HG02588 (cell line): ENCODE measurements around the gene MSL1.
"Not testable (repeated sequence)": the region's sequence is repeated elsewhere in the genome, so short reads cannot be mapped to it uniquely, and the experiment has no call there.

Experiments
- ATAC-seq: cut with Tn5 transposase; IDR thresholded peaks from one replicate; pipeline ENCODE4 v1.9.1; 2021; ENCODE audit warnings: mild to moderate bottlenecking, moderate library complexity; ENCODE audit not compliant: unreplicated experiment

MSL1 gene

DNA sequence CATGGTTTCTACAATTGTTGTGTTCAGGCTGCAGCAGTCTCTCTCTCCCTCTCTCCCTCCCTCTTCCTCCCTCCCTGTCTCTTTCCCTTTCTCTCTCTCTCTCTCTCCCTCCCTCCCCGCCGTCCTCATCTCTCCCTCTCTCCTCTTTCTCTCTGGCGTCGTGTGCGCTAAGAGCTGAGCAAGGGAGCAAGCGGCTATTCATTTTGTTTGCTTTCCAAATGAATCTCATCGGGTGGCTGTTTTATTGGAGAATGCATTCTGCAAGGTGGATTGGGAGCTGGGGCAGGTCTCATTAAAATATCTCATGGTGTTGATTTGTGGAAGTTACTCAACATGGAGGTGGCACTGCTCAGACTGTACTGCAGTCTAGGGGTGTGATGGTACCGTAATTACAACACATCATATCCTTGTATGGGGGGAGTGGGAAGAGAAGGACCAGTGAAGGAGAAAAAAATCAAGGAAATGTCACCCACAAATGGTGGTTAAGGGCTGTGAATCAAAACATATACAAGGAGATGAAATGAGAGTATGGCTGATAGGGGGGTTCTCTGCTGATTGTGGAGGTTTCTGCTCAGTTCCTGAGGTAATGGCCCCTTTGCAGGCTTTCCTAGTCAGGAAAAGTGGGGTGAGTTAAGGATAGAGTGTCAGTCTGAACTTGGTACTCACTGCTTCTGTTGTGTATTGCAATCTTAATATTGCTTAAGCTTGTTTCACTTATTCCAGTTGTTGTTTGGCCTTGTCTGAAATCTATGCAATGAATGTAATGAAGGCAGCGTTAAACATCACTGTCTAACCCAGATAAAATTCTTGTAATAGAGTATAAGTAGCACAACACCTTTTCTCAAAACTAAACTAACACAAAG is 2.7 kb downstream of the MSL1 start:
- no peak for ATAC-seq

DNA sequence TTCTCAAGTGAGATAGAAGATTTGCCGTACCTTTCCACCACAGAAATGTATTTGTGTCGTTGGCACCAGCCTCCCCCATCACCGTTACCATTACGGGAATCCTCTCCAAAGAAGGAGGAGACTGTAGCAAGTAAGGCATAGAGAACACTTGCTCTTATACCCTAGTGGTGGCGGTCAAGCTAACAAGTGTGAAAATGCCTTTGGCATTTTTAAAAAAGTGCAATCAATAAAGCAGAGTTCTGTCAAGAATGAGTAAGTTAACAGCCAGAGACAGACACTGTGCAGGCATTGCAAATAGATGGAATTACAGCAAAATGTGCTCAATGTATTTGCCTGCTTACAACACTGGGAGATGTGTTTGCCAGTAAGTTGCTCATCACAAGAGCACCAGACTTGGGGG is 7.7 kb downstream of the MSL1 start:
- ATAC-seq: no peak

DNA sequence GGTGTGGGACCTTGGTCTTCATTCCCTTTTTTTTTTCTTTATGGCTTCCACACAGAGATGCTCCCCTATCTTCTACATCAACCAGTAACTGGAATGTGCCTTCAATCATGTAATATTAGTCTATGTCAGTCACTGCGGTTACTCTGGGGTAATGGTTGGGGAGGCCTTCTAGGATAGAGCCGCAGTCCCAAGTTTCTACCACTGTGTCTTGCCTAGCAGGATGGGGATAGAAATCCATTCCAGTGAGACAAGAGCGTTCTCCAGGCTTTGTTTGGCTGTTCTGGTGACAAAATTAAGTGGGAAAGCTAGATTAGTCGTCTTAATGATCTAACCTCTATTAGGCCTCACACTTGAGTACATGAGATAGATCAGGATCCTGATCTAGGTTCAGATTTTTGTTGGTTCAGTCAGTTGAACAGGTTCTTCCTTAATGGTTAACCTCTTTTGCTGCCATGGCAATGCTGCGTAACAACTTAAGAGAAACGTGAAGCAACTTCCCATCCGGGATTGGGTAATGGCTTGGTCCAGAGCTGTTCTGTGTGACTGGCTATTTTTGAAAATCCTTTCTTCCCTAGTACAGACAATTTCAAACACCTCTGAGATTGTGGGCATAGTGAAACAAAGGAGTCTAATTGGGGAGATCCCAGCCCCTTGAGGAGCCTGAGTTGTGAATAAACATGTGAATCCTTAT is 8.7 kb downstream of the MSL1 start:
- no peak for ATAC-seq

DNA sequence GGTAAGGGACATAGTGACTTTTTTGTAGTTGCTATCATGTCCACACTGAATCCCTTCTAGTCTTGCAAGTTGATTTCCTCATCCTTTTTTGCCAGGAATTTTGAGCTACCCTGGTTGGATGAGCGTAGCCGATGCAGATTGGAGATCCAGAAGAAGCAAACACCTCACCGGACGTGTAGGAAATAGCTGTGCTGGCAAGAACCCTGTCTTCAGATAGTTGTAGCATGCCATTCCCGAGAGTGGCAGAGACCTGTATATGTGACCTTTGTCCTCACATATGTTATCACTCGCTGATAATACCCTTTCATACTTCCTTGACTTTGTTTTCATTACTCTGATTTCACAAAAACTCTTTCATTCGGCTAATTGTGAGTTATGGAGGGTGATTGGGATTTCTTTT is 12.4 kb downstream of the MSL1 start:
- ATAC-seq: no peak

DNA sequence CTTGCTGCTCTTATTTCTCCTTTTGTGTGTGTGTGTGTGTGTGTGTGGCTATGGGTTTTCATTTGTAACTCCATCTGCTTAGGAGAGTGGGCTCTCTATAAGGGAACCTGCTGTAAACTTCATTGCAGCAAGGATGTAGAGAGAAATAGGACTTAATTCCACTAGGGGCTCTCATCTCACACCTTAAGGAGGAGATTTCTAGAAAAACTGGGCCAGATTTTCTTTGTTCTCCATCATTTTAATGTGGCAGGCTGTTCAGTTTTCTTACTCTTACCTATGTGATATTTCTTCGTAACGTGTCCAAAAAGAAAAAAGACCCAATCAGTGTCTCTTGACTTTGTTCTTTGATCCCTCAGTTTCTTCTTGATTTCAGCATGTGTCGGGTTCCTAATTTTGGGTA is 14.0 kb downstream of the MSL1 start:
- ATAC-seq: no peak

DNA sequence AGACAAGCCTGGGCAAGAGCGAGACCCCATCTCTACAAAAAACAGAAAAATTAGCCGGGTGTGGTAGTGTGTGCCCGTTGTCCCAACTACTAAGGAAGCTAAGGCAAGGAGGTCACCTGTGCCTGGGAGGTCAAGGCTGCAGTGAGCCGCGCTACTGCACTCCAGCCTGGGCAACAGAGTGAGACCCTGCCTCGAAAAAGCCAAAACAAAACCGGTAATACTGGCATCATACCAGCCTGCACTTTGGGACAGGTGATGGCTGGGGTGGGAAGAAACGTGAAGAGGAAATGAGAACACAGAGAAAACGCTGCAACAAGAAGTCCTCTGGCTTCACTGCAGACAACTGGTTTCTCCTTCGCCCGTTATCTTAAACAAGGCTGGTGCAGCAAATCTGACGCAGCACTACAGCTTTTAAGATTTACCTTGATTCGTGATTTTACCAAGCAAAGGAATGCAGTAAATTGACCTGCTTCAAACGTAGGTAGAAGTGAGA is 17.8 kb downstream of the MSL1 start:
- peak; percentile 13 for ATAC-seq

DNA sequence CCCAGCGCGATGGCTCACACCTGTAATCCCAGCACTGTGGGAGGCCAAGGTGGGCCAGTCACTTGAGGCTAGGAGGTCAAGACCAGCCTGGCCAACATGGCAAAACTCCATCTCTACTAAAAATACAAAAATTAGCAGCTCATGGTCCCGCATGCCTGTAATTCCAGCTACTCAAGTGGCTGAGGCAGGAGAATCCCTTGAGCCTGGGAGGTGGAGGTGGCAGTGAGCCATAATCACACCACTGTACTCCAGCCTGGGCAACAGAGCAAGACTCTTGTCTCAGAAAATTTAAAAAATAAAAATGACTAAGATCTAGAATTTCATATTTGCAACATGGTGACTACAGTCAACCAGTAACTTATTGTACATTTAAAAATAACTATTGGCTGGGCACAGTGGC is 21.4 kb downstream of the MSL1 start:
- ATAC-seq: not testable (repeated sequence)

DNA sequence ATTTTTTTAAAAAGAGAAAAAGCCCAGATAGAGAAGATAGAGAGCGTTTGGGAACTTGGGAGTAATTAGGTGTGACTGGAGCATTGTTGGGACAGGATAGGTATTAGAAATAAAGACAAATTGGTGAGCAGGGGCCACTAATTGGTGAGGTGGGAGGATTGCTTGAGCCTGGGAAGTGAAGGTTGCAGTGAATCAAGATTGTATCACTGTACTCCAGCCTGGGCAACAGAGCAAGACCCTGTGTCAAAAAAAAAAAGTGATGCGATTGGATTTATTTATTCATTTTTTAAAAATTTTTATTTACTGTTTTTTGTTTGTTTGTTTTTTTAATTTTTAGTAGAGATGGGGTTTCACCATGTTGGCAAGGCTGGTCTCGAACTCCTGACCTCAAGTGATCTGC is 23.7 kb downstream of the MSL1 start:
- ATAC-seq: no peak

DNA sequence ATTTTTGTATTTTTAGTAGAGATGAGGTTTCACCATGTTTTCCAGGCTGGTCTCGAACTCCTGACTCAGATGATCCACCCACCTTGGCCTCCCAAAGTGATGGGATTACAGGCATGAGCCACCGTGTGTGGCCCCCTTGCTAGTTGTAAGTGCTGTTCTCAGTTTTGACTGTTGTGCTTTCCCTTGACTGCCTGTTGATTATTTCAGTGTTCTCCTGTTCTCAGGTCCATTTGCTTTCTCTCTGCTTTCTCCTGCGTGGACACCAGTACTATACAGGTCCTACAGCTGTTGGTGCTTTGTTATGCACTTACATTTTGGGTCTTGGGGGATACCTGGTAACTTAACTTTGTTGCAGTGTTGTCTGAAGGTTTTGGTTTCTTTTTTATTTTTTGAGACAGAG is 26.8 kb downstream of the MSL1 start:
- ATAC-seq: no peak

DNA sequence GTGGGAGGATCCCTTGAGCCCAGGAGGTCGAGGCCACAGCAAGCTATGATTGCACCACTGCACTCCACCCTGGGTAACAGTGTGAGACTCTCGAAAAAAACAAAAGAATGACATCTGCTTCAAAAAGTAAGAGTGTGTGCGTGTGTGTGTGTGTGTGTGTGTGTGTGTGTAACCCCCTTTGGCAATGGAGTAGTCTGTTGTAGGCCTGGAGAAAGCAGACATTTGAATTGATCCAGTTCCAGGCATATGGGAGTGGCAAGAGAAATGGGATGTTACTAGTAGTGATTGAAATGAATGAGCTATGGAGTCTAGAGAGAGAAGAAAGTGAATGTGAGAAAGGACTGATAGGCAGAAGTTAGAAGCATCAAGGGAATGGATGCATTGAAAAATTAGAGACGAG is 28.5 kb downstream of the MSL1 start:
- no peak for ATAC-seq

DNA sequence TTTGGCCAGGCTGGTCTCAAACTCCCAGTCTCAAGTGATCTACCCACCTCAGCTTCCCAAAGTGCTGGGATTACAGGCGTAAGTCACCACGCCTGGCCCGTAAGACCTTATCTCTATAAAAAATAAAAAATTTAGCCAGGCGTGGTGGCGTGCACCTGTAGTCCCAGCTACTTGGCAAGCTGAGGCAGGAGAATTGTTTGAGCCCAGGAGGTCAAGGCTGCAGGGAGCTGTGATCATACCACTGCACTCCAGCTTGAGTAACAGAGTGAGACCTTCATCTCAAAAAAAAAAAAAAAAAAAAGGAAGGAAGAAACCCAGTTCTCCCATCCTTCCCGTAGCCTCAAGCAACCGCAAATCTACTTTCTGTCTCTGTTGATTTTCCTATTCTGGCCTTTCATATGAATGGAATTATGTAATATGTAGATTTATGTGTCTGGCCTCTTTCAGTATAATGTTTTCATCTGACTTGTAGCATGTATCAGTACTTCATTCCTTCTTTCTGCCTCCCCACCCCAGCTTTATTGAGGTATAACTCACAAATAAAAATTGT is 29.7 kb downstream of the MSL1 start:
- no peak for ATAC-seq

DNA sequence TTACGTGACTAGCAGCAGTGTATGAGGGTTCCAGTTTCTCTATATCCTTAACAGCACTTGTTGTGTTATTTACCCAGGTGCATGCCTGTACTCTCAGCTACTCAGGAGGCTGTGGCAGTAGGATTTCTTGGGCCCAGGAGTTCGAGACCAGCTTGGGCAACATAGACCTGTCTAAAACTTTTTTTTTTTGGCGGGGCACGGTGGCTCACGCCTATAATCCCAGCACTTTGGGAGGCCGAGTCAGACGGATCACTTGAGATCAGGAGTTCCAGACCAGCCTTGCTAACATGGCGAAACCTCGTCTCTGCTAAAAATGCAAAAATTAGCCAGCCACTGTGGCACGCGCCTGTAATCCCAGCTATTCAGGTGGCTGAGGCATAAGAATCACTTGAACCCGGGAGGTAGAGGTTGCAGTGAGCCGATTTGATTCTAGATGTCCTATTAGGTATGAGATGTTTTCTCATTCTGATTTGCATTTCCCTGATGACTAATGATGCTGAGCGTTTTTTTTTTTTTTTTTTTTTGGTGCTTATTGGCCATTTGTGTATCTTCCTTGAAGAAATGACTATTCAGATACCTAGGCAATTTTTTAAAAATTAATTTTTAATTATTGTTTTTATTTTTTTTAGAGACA is 31.9 kb downstream of the MSL1 start:
- no peak for ATAC-seq

DNA sequence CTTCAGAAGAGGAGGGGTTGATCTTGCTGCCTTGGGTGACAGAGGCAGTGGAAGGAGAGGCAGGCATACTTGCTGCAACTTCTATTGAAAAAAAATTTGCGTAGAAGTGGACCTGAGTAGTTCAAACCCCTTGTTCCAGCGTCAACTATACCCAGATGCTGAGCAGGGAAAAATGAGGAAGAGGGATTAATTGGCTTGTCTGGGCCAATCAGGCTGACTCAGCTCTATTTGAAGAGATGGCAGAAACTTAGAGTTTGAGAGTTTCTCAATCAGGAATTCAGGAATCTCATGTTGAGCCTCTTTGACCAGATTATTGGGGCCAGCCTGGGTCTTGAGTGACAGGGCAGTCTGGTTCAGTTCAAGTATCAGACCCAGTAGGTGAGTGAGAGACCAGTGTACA is 36.2 kb downstream of the MSL1 start:
- no peak for ATAC-seq

DNA sequence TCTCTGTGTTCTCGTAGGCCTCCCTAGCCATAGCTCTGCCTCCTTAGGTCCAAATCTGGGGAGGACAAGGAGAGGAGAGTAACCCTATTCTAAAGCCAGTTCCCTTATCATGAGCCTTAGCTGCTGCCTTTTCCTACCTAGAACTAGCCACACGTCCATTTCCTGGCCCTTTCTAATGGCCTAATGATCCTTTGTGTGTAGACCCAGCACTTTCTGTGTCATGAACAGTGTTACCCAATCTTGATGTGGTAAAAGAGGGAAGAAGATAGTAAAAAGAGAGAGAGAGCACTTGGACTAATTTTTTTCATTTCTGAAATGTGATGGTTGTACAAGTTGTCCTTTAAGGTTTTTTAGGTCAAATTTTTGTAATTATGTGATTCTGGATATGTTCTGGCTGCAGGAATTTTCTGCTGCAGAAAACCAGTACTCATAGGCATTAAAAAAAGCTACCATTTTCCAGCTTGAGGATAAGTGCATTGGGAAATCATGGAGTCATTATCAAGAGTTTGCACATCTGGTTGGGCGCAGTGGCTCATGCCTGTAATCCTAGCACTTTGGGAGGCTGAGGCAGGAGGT is 36.8 kb downstream of the MSL1 start:
- ATAC-seq: no peak

DNA sequence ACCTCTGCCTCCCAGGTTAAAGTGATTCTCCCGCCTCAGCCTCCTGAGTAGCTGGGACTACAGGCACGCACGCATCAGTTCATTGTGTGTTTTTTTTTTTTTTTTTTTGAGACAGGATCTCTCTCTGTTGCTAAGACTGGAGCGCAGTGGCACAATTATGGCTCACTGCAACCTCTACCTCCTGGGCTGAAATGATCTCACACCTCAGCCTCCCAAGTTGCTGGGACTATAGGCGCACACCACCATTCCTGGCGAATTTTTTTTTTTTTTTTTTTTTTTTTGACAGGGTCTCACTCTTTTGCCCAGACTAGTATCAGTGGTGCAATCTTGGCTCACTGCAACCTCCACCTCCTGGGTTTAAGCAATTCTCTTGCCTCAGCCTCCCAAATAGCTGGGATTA is 37.7 kb downstream of the MSL1 start:
- ATAC-seq: no peak

DNA sequence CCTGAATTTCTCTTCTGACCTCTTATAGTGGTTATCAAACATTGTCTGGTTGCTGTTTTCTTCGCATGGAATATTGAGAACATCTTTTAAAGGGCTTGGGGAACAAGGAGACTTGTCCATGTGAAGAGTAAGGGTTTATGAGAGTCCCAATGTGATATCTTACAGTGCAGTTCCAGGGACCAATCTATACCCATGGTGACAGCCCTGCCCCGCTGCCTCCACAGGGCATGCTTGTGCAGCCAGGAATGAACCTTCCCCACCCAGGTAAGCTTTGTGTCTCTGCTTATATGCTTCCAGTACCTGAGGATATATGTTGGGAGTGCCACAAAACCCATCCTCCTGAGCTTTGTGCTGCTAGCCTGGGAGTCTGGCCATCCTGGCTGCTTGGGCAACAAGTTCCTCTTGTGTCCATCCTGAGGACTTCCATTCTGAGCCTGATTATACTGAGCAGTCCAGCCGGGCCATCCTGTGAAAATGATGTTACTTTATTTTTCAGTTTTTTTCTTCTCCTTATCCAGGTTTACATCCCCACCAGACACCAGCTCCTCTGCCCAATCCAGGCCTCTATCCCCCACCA is 46.0 kb downstream of the MSL1 start:
- ATAC-seq: no peak

DNA sequence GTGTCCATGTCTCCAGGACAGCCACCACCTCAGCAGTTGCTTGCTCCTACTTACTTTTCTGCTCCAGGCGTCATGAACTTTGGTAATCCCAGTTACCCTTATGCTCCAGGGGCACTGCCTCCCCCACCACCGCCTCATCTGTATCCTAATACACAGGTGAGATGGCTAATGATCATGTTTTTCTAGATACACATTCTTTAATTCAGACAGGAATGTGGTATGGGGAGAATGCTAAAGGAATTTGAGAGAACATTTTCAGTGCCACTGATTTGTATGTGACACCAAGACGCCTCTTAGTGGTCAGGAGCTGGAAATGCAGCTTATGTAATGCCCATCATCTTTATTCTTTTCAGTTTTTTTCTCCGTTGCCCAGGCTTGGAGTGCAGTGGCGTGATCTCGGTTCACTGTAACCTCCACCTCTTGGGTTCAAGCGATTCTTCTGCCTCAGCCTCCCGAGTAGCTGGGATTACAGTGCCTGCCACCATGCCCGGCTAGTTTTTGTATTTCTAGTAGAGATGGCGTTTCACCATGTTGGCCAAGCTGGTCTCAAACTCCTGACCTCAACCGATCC is 46.6 kb downstream of the MSL1 start:
- no peak for ATAC-seq

DNA sequence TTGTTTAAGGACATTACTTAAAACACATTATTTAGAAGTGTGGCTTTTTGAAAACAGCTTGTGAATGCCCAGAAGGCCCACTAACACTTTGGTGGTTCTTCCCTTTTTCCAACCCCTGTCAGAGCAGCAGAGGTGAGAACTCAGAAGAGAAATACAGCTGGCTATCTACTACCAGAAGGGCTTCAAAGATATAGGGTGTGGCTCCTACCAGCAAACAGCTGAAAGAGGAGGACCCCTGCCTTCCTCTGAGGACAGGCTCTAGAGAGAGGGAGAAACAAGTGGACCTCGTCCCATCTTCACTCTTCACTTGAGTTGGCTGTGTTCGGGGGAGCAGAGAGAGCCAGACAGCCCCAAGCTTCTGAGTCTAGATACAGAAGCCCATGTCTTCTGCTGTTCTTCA is 48.6 kb downstream of the MSL1 start:
- no peak for ATAC-seq

DNA sequence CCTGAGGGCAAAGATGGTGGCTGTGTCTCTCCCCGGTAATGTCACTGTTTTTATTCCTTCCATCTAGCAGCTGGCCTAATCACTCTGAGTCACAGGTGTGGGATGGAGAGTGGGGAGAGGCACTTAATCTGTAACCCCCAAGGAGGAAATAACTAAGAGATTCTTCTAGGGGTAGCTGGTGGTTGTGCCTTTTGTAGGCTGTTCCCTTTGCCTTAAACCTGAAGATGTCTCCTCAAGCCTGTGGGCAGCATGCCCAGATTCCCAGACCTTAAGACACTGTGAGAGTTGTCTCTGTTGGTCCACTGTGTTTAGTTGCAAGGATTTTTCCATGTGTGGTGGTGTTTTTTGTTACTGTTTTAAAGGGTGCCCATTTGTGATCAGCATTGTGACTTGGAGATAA is 50.0 kb downstream of the MSL1 start:
- no peak for ATAC-seq

DNA sequence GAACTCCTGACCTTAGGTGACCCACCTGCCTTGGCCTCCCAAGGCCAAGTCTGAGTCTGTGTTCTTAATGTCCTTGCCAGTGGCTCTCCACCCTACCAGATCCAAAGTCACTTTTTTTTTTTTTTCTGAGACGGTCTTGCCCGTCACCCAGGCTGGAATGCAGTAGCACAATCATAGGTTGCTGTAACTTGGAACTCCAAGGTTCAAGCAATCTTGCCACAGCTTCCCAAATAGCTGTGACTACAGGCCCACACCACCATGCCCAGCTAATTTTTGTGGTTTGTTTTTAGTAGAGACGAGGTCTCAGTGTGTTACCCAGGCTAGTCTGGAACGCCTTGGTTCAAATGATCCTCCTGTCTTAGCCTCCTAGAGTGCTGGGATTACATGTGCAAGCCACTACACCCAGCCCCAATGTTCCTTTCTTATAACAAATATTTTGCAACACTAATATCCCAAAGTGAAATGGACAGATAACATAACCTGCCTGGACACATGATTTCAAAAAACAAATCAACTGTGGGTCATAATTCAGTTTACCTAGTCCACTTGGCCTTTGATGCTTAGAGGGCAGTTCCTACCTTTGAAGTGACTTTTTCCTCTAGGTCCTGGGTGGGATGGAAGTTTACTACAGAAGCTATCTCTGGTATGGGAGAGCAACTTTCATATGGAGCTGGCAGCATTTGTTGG is 51.5 kb downstream of the MSL1 start:
- no peak for ATAC-seq
